GM04504 (cell line): ENCODE results near the gene B3GALT5.

Experiments
- DNase-seq: peaks from one replicate; pipeline ENCODE4 v3.0.0-alpha.2; 2012; ENCODE audit warnings: low read depth

Gene B3GALT5

GRCh38 chr21:39696618-39697017, 83.9 kb downstream of the B3GALT5 start:
- no peak for DNase-seq

GRCh38 chr21:39700318-39700717, 87.6 kb downstream of the B3GALT5 start:
- no peak for DNase-seq

- DNase-seq, result no peak
Measured at GRCh38 chr21:39703578-39703977, 90.8 kb downstream of the B3GALT5 start.

GRCh38 chr21:39705849-39706248, 93.1 kb downstream of the B3GALT5 start:
- no peak for DNase-seq

GRCh38 chr21:39707316-39707715, 94.6 kb downstream of the B3GALT5 start:
- DNase-seq, result no peak

GRCh38 chr21:39710866-39711265, 98.1 kb downstream of the B3GALT5 start:
- DNase-seq, result no peak

- DNase-seq, result no peak
Measured at GRCh38 chr21:39712273-39712672, 99.5 kb downstream of the B3GALT5 start.

- DNase-seq, result no peak
Measured at GRCh38 chr21:39712976-39713375, 100.2 kb downstream of the B3GALT5 start.

- DNase-seq, result no peak
Measured at GRCh38 chr21:39713905-39714304, 101.2 kb downstream of the B3GALT5 start.

- no peak for DNase-seq
Measured at GRCh38 chr21:39714331-39714730, 101.6 kb downstream of the B3GALT5 start.

GRCh38 chr21:39715804-39716397, 103.2 kb downstream of the B3GALT5 start:
- peak; percentile 10 for DNase-seq

GRCh38 chr21:39720126-39720778, 107.5 kb downstream of the B3GALT5 start:
- DNase-seq, result peak; percentile 2

- no peak for DNase-seq
Measured at GRCh38 chr21:39721885-39722284, 109.1 kb downstream of the B3GALT5 start.
